C4-2B (cell line): Measurements from ENCODE around the gene HRG.

Source experiments
- CTCF ChIP-seq: fragments of 450-650 bp; conservative IDR thresholded peaks from 2 replicates; pipeline ENCODE4 v1.5.1; 2017; ENCODE audit warnings: mild to moderate bottlenecking
- ZFX ChIP-seq: fragments of 450-650 bp; IDR thresholded peaks from 2 replicates; pipeline ENCODE4 v1.6.1; 2017

GRCh38 chr3:186642014-186642413, 23.8 kb upstream of the HRG start:
- TF ChIP-seq CTCF, result no peak
- no peak for TF ChIP-seq ZFX
